Mucosa of descending colon (tissue), 3 donors: ENCODE measurements around the gene SH2D7. TPM values are rescaled to one million over a fixed set of nuclear protein-coding genes. Genes with fewer than 3 reads are reported as not detected.

Source experiments
- ATAC-seq: fragments of 200-7000 bp; cut with Tn5 transposase; one replicate; pipeline ENCODE4 v1.9.1; 2020; ENCODE audit warnings: mild to moderate bottlenecking, moderate library complexity
- DNase-seq, 3 donors: peaks; one replicate each; pipeline ENCODE4 v3.0.0-alpha.2; 2020
- H3K36me3 ChIP-seq: fragments of 200-600 bp; one replicate; pipeline ENCODE4 v1.8.0; 2021; ENCODE audit warnings: low read depth, mild to moderate bottlenecking
- H3K4me1 ChIP-seq: fragments of 200-600 bp; one replicate; pipeline ENCODE4 v1.8.0; 2021; ENCODE audit warnings: low read depth, mild to moderate bottlenecking
- H3K4me3 ChIP-seq: fragments of 200-600 bp; one replicate; pipeline ENCODE4 v1.8.0; 2021; ENCODE audit warnings: mild to moderate bottlenecking
- H3K9me3 ChIP-seq: fragments of 200-600 bp; one replicate; pipeline ENCODE4 v1.8.0; 2021; ENCODE audit warnings: mild to moderate bottlenecking
- intact Hi-C, 2 donors: fragments of 100-400 bp; cut with DNase I in 1 of 2; cut with micrococcal nuclease in 1 of 2; formaldehyde crosslinking; loops; one replicate each; pipeline versions ENCODE4 v1.11.0 to v1.11.1; 2022; cut with DNase I, micrococcal nuclease
- total RNA-seq, 3 donors: library from RNA; stranded (reverse); fragmentation: NEBNext Ultra II Directional in 2 of 3; extraction: Animal tissue kit (Norgen Biotek cat#: 25700) in 2 of 3; gene quantifications; one replicate each; pipeline versions ENCODE4 v1.2.1 to v1.2.4, GENCODE V29; 2021 to 2023
- TF ChIP-seq, protein P1 (sequence below): fragments of 200-600 bp; IDR thresholded peaks from one replicate; pipeline ENCODE4 v1.8.0; 2022; ENCODE audit warnings: antibody characterized with exemption, mild to moderate bottlenecking
- donor health status: DM: no; HTN: no; CAD: no; lungs with moderate emphysema.
- donor health status: DM: no; HTN: no; CAD: no.
- donor health status: DM: no; HTN: yes; CAD: no.

SH2D7 gene
- total RNA-seq, 3 donors from 2014 or later: 1.9 to 2.8 (median 2.2) TPM

DNA sequence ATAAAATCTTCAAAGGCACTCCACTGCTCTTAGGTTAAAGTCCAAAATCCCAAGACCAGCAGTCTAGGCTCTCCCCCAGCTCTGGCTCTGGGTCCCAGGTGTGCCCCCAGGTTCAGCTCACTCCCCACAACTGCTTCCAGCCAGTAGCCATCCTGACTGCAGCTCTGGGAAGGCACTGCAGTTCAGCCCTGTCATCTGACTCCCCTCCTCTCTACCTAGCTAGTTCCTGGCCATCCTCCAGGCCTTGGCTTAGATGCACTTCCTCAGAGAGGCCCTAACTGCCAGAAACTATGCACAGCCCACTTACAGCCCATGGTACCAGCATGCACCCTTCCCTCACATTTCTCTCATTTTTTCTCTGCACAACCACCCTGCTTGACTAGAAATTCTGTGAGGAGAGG is 40.4 kb upstream of the SH2D7 start:
- DNase-seq: peak; percentile 61 to 69 (median 66)
- no peak overlapping the region for H3K4me3 ChIP-seq
- ATAC-seq: peak; percentile 57
- intact Hi-C loops: no loop called here
- no peaks in the 10 kb centered on the region for H3K9me3 ChIP-seq
- H3K4me1 ChIP-seq: peaks cover 78% of the 10 kb centered on the region
- TF ChIP-seq, protein P1, sequence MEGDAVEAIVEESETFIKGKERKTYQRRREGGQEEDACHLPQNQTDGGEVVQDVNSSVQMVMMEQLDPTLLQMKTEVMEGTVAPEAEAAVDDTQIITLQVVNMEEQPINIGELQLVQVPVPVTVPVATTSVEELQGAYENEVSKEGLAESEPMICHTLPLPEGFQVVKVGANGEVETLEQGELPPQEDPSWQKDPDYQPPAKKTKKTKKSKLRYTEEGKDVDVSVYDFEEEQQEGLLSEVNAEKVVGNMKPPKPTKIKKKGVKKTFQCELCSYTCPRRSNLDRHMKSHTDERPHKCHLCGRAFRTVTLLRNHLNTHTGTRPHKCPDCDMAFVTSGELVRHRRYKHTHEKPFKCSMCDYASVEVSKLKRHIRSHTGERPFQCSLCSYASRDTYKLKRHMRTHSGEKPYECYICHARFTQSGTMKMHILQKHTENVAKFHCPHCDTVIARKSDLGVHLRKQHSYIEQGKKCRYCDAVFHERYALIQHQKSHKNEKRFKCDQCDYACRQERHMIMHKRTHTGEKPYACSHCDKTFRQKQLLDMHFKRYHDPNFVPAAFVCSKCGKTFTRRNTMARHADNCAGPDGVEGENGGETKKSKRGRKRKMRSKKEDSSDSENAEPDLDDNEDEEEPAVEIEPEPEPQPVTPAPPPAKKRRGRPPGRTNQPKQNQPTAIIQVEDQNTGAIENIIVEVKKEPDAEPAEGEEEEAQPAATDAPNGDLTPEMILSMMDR: no peak
- no peaks in the 10 kb centered on the region for H3K36me3 ChIP-seq

DNA sequence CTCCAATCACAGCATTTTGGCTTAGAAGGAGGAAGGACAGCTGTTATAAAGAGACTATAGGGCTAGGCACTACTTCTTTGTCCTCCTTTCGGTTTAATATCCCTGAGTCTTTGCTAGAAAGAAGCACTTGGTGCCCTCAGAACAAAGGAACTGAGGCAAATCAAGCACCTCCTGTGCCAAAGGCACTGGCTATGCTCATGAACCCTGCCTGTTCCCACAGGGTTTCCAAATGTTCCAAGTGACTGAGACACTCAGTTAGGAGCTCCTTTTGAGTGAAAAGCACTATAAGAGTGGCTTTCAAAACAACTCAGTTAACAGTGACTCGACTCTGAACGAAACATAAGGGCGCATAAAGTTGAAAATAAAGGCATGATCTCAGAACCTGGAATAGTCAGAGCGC is 39.8 kb upstream of the SH2D7 start:
- no peaks in the 10 kb centered on the region for H3K36me3 ChIP-seq
- H3K9me3 ChIP-seq: no peaks in the 10 kb centered on the region
- peaks cover 78% of the 10 kb centered on the region for H3K4me1 ChIP-seq
- no peak for ATAC-seq
- peak in 1 of 3 donors; percentile 4 for DNase-seq
- no peak overlapping the region for H3K4me3 ChIP-seq
- TF ChIP-seq, protein P1: no peak
- intact Hi-C loops: no loop called here

DNA sequence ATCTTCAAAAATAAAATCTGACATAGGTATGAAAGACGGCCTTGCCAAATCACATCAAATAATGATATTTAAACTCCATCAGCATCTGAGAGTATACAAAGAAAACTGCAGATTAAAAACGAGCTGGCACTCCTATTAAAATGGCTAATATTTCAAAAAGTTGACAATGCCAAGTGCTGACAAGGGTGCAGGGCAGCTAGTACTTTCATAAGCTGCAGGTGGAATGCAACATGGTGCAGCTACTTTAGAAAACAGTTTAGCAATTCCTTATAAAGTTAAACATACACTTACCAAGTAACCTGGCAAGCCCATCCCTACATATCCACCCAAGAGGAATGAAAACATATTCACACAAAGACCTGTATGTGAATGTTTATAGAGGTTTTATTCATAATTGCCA is 37.8 kb upstream of the SH2D7 start:
- Histone ChIP-seq H3K9me3 (no peaks in the 10 kb centered on the region), H3K36me3 (no peaks in the 10 kb centered on the region), H3K4me1 (peaks cover 79% of the 10 kb centered on the region), H3K4me3 (no peak overlapping the region)
- TF ChIP-seq, protein P1: no peak
- no peak for ATAC-seq
- no peak for DNase-seq
- intact Hi-C loops: no loop called here

DNA sequence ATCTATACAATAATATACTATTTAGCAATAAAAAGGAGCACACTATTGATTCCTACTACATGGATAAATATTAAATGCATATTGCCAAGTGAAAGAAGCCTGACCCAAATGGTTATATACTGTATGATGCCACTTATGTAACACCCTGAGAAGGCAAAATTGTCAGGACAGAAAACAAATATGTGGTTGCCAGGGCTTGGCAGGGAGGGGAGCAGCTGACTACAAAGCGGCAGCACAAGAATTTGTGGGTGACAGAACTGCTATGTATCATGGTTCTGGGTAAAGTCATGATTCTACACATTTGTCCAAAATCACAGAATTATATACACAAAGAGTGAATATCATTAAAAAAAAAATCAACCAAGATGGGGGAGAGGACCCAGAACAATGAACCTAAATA is 37.4 kb upstream of the SH2D7 start:
- Histone ChIP-seq H3K4me1 (peaks cover 75% of the 10 kb centered on the region), H3K36me3 (no peaks in the 10 kb centered on the region), H3K9me3 (no peaks in the 10 kb centered on the region), H3K4me3 (no peak overlapping the region)
- intact Hi-C loops: no loop called here
- no peak for ATAC-seq
- TF ChIP-seq, protein P1: no peak
- no peak for DNase-seq

DNA sequence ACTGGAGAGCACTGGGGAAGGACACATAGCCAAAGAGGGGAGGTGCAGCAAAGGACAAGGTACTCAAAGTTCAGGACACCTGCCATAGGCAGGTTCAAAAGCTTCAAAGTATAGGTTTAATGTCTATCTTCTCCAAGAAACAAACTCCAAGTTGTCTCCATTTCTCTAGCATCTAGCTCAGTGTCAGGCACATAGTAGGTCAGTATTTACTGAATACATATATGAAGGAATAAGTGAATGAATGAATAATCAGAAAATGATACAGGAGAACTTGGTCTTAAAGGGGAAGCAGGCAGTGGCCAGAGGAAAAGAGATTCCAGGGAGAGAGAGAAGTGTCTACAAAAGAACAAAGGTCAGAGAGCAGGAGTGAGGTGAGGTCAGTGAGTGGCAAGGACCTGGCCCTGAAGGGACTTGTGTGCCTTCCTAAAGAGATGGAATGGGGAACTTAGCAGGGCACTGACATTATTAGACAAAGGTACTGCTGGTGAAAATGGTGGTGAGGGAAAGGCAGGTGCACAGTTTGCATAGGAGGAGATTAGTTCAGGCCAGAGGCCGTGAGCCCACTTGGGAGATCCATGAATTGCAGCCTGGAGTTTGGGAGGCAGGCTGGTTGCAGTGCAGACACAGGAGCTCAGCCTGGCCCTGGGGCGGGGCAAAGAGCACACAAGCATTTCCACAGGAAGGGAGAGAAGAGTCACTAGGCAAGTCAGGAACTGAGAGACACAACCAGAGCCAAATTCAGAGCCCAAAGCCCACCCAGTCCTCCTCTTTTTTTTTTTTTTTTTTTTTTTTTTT is 36.2 kb upstream of the SH2D7 start:
- H3K9me3 ChIP-seq: no peaks in the 10 kb centered on the region
- H3K36me3 ChIP-seq: no peaks in the 10 kb centered on the region
- intact Hi-C loops: no loop called here
- no peak overlapping the region for H3K4me3 ChIP-seq
- DNase-seq (peak; percentile 71 to 80 (median 75)), ATAC-seq (peak; percentile 75)
- peaks cover 65% of the 10 kb centered on the region for H3K4me1 ChIP-seq
- TF ChIP-seq, protein P1: no peak
